NCI-H446 treated with DMSO at 0.1 percent for 48 hours (cell line): ENCODE measurements around the gene TSPY9.
"Not testable (repeated sequence)": the region's sequence is repeated elsewhere in the genome, so short reads cannot be mapped to it uniquely, and the experiment has no call there.

ENCODE experiments used
- DNase-seq: peaks from one replicate; lab custom pipeline; 2025; lab: John Stamatoyannopoulos, UW

TSPY9 gene, protein sequence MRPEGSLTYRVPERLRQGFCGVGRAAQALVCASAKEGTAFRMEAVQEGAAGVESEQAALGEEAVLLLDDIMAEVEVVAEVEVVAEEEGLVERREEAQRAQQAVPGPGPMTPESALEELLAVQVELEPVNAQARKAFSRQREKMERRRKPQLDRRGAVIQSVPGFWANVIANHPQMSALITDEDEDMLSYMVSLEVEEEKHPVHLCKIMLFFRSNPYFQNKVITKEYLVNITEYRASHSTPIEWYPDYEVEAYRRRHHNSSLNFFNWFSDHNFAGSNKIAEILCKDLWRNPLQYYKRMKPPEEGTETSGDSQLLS

DNA sequence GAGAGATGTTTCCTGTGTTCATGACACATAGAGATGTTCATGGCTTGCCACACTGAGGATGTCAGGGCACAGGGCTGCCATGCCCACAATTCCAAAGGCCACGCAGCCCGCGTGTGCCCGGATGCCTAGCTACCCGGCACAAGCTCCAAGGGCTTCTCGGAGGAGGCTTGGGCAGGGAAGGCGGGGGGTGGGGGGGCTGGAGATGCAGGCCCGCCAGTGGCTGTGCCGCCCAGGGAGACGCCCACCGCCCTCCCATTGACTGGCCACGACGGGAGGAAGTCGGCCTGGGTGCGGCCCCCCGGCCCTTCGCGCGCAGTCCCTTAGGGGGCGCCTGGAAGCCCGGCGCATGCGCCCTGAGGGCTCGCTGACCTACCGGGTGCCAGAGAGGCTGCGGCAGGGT lies at the start of gene TSPY9:
TSS of gene TSPY9 (plus strand) at position 301 of the 400 bp plus-strand sequence. CDS start at position 347, 46 bp downstream.
- DNase-seq, result not testable (repeated sequence)

DNA sequence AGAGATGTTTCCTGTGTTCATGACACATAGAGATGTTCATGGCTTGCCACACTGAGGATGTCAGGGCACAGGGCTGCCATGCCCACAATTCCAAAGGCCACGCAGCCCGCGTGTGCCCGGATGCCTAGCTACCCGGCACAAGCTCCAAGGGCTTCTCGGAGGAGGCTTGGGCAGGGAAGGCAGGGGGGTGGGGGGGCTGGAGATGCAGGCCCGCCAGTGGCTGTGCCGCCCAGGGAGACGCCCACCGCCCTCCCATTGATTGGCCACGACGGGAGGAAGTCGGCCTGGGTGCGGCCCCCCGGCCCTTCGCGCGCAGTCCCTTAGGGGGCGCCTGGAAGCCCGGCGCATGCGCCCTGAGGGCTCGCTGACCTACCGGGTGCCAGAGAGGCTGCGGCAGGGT lies 20.4 kb upstream of the TSPY9 start, which contains the start of gene TSPY1:
TSS of gene TSPY1 (plus strand) at position 301 of the 400 bp plus-strand sequence. CDS start at position 347, 46 bp downstream.
- not testable (repeated sequence) for DNase-seq

DNA sequence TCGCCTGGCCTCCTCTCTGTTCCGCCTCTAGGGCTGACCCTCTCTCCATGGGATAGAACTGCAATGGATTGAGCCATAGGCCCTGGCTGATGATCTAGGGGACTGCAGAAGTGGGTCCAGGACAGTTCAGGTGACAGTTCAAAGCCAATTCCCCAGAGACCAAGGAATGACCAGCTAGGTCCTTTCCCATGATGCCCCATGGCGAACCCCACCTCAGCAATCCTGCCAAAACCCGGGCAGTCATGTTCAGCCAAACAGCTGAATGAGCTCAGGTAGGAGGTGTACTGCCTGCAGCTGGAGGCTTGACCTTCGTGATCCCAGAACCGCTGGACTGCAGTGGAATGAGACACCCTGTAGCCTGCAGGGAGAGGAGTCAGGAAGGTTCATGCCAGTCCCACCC lies 17.3 kb downstream of the TSPY9 start:
- DNase-seq, result not testable (repeated sequence)

DNA sequence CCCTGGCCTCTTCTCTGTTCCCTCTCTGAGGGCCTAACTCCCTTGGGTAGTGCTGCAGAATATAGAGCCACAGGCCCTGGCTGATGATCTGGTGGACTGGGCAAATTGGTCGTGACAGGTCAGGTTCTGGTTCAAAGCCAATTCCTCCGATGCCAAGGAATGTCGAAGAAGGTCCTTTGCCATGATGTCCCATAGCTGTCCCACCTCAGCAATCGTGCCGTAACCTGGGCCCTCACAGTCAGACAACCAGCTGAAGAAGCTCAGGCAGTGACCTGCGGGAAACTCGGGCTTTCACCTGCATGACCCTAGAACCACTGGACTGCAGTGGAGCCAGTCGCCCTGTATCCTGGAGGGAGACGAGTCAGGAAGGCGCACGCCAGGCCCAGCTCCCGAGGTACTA lies 29.2 kb downstream of the TSPY9 start:
- not testable (repeated sequence) for DNase-seq

DNA sequence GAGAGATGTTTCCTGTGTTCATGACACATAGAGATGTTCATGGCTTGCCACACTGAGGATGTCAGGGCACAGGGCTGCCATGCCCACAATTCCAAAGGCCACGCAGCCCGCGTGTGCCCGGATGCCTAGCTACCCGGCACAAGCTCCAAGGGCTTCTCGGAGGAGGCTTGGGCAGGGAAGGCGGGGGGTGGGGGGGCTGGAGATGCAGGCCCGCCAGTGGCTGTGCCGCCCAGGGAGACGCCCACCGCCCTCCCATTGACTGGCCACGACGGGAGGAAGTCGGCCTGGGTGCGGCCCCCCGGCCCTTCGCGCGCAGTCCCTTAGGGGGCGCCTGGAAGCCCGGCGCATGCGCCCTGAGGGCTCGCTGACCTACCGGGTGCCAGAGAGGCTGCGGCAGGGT lies 40.5 kb downstream of the TSPY9 start, which contains the start of gene TSPY10:
TSS of gene TSPY10 (plus strand) at position 301 of the 400 bp plus-strand sequence. CDS start at position 347, 46 bp downstream.
- not testable (repeated sequence) for DNase-seq
